ENCODE data around the gene KCNH1.

KCNH1 gene

DNA sequence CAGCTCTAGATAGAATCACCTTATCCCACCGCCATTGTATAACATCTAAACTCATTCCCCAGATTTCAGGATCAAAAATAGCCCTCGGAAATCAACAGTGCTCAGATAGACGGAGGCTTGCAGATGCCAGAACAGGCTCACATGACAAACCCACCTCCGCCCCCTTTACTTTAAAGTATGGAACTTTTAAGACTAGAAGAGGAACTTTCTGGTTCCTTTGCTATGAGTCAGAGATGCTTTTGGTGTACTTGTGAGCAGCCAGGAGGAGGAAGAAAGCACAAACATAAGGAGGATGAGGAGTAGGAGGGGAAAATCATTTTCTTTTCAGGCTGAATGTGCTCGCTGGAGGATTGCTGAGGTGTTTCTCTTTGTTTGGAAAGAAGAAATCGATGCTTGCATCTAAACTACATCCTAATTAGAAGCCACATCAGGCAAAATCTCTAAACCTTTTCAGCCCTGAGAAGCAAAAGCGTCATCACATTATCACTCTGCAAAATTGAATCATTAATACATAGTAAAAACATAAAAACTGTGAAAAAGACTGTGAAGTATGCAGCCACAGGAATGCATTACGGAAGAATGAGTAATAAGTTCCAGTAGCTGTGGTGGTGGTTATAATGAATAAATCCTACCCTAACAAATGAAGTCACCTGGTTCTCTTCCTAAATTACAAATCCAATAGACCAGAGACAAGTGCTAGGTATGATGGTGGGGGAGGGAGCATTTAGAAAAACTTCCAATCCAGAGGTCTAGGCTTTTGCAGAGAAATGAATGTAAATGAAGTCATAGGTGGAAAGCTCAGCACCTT is 251.3 kb downstream of the KCNH1 start:
- peak in 15 of 56 donors; percentile 6 to 64 (median 18) for DNase-seq

GRCh38 chr1:210878564-210878963 is 255.4 kb downstream of the KCNH1 start:
- DNase-seq, result no peak

GRCh38 chr1:210876275-210876674 is 257.7 kb downstream of the KCNH1 start:
- DNase-seq, result no peak

- DNase-seq, result no peak
Observed at GRCh38 chr1:210866532-210866931, 267.4 kb downstream of the KCNH1 start.

GRCh38 chr1:210857705-210858104 is 276.2 kb downstream of the KCNH1 start:
- no peak for DNase-seq

GRCh38 chr1:210857146-210857663 is 276.7 kb downstream of the KCNH1 start:
- no peak for DNase-seq

DNA sequence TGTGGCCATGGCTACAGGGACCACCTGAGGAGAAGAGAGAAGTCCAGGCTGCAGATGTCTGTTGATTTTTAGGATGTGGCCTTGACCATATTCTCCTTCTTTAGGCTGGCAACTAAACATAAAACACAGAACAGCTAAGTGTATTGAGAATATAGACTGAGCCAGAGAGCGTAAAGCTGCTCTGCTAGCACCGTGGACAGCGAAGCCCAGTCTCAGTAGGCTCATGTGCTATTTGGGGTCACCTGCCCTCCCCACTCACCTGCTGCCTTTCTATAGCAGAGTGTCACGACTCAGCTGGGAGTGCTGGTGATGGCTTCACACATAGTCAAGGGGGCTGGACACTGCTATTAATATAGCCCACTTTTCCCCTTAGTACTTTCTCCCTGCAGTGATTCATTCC is 278.5 kb downstream of the KCNH1 start:
- no peak for DNase-seq

DNA sequence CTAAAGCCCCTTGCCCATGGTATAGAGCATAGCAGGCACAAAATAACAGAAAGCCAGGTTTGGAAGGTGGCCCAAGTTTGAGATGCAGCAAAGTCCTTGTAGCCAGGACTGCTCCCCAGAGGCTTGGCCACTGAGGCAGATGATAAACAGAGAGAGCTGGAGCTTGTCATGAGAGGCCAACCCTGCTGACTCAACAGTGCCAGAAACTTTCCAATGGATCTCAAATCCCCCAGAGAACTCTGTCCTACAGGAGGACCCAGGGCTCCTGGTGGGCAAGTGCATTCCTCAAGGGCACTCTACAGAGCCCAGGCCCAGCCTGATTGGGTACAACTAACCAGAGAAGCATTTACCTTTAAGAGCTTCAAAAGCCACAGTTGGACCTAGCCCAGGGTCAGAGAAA is 280.7 kb downstream of the KCNH1 start:
- DNase-seq, result no peak

DNA sequence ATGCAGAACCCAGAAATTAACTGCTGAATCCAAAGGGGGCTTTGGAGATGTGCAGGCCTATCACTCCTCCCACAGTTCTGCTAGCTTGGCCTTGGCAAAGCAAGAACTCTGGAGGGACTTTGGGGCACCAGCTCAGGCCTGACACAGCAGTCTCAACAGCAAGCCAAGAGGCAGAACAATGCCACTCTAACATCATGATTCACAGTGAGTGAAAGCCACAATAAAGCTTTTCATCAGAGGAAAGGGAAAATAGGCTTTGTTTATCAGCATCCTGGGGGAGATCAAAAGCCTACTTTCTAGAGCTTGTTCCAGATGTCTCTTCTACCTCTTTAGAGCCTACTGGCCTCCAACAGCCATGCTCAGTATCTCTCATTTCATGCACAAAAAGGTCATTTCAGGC is 283.4 kb downstream of the KCNH1 start:
- peak in 53 of 56 donors; percentile 12 to 89 (median 69) for DNase-seq

DNA sequence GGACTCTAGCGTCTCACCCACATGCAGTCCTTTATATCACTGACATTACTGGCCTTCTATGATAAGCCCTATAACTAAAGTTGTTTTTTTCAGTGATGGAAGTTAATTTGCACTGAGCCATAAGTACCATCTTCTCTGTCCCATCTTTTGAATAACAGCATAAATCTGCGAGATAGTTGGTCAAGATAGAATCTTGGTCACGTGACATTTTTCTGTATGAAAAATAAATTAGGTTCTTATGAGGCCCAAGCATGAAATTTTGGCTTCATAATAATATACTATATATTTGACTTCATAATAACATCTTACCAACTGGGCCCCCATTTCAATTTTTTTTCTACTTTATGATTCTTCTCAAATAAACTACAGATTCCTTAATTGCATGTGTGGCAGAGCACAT is 285.5 kb downstream of the KCNH1 start:
- DNase-seq, result no peak

DNA sequence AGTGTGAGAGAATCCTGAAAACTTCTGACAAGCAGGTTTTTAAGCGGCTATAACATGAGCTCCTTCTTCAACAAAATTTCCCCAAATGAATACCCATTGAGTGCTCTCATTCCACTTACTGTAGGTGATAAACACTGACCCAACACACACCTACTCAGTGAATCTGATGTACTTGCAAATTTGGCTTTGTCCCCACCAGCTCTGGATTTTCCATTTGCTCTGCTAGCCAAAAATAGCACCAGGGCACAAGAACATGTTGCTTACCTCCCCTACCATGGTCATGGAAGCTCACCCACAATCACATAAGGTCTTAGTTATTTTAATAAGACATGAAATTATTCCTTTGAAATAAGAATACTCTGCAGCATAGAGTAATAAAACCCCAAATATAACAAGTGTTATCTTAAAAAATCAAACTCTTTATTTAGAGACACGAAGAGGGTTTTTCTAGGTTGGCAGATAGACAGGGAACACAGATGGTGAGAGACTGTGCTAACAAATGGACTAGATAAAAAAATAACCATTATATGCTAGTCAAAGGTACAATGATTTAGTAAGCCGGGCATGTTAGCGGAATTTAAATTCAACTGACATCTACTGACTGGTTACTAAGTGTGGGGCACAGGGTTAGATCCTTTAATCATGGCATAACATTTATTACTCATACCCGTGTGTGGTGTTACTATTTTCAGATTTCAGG is 291.9 kb downstream of the KCNH1 start:
- no peak for DNase-seq

DNA sequence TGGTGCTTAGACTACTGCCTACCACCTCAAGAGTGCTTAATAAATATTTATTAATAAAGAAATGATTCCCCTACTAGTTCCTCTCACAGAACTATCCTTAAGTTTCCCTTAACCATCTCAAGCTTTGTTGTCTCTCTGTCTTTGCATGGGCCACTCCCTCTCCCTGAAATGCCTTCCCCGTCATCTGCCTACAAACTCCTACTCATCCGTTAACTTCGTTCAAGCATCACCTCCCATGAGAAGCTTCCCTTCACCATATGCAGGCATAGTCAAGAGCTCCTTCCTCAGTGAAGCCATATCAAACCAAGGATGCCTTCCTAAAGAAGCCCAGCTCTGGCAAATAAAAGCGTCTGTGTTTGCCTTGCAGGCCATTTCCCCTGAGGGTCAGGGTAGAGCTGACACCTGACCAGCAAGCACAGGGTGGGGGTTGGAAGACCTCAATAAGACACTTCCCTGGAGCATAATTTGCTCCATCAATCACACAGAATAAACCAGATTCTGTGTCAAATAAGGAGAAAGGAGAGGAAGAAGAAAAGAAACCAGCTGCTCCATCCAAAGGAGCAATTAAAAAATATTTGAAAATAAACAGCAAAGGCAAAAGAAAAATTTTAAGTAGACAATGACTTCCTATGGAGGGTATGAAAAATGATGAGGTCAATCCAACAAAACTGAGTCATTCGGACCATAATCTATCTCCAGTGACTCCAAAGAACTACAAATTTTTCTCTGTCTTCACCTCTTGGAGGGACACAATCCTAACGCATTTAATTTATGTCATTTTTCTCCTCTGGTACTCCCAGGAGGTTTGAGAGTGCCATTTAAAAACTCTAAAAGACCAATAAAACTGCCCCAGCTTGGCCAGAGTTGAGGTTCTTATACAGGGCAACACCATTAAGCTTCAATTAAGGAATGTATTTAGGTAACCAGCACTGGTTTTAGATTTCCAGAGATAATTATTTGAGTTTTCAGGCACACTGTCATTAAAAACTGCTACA is 303.6 kb downstream of the KCNH1 start:
- no peak for DNase-seq

DNA sequence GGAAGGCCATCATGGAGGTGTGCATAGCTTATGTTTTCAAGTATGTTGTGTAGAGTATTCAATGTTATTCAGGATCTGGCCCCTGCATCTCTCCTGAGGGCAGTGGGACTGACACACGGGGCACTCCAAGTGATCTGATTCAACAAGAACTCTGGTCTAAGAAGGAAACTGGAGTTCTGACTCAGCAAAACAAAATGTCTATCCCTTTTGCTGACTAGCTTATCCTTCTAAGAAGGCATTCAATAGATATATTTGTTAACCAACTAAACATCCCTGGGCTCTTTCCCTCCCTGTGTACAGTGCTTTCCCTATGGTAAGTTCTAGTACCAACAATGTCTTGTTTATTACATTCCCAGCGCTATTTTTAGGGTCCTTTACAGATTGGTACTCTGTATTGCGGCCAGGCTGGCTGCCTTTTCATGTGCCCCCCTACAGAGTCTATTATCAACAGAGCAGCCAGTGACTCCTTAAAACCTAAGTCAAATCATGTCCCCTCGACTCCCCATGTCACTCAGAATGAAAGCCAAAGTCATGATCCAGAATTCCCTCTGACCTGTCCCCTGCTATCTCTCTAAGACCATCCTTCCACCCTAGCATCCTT is 304.9 kb downstream of the KCNH1 start:
- no peak for DNase-seq

- no peak for DNase-seq
Observed at GRCh38 chr1:210827481-210827880, 306.5 kb downstream of the KCNH1 start.

DNA sequence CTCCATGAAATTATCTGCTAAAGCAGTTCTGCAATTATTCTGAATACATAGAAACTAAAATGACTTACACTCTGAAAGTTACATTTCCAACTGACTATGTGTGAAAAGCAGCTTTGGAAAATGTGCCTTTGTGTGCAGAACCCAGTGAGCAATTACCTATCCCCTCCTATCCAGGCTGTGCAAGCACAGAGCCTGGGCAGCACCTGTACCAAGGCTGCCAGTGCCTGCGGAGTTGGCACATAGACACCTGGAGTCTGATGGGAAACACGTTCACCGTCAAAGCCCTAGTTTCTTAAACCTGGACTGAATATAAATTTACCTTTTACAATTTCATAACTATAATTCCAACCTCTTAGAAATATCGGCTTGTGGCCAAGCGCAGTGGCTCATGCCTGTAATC is 307.3 kb downstream of the KCNH1 start:
- no peak for DNase-seq

GRCh38 chr1:210822932-210823331 is 311.0 kb downstream of the KCNH1 start:
- DNase-seq, result peak in 4 of 56 donors; percentile 2 to 10 (median 3)

DNA sequence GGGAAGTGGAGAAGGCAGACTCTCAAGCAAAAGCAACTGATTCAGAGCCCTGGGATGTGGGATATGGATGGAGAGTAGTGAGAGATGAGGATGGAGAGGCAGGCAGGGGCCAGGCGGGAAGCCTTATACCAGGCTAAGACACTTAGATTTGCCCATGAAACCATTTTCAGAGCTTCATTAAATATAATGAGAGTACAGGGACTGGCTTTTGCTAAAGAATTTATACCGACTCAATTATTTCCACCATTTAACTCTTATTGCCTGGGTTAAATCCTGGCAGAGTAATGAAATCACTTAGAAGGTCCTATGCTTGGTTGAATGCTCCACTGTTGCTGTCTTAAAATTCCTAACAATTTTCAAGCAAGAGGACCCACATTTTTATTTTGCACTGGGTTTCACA is 311.7 kb downstream of the KCNH1 start:
- no peak for DNase-seq

GRCh38 chr1:210821615-210822014 is 312.3 kb downstream of the KCNH1 start:
- no peak for DNase-seq

GRCh38 chr1:210819266-210819665 is 314.7 kb downstream of the KCNH1 start:
- DNase-seq, result no peak

GRCh38 chr1:210817385-210818275 is 316.3 kb downstream of the KCNH1 start:
- DNase-seq, result no peak

All from nucleus accumbens (tissue), 56 donors.